ENCODE measurements around the gene RPS8.

- TF ChIP-seq CTCF (IDR thresholded peaks at IDR 0.05) (no peak), EZH2 (IDR thresholded peaks at IDR 0.05) (no peak)
These were observed 41.6 kb upstream of the RPS8 start for GRCh38 chr1:44733784-44734183.
